Epithelial cell of esophagus (primary cell): ENCODE measurements around the gene PTPN11.

ENCODE experiments used
- DNase-seq: peaks from one replicate; pipeline ENCODE4 v3.0.0; 2010; ENCODE audit warnings: low read depth
- H3K4me3 ChIP-seq: 2 replicates; pipeline ENCODE4 v1.5.1; 2011; ENCODE audit warnings: mild to moderate bottlenecking, low read length, control low read depth
- TF ChIP-seq, protein P1 (sequence below): IDR thresholded peaks from 2 replicates; pipeline ENCODE4 v1.5.1; 2011; ENCODE audit warnings: low read depth, mild to moderate bottlenecking, low read length, control low read depth, inconsistent platforms; ENCODE audit not compliant: insufficient read depth; ENCODE audit errors: missing control alignments

Gene PTPN11

DNA sequence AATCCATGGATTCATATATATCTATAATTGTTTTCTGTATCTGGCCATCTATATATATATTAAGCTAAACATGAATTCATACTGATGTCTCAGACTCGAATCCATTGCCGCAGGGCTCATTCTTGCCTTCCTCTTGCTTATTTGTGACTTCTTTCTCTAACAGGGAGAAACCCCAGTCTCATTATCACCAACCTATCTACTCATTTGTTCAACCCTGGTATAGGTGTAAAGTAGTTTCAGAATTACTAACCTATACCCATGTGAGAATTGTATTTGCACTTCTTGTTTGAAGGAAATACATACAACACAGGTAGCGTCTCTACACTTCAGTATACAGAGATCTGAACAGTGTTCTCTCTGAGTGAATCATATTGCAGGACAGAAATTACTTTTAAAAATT lies 77.7 kb downstream of the PTPN11 start:
- DNase-seq: no peak
- TF ChIP-seq, protein P1, sequence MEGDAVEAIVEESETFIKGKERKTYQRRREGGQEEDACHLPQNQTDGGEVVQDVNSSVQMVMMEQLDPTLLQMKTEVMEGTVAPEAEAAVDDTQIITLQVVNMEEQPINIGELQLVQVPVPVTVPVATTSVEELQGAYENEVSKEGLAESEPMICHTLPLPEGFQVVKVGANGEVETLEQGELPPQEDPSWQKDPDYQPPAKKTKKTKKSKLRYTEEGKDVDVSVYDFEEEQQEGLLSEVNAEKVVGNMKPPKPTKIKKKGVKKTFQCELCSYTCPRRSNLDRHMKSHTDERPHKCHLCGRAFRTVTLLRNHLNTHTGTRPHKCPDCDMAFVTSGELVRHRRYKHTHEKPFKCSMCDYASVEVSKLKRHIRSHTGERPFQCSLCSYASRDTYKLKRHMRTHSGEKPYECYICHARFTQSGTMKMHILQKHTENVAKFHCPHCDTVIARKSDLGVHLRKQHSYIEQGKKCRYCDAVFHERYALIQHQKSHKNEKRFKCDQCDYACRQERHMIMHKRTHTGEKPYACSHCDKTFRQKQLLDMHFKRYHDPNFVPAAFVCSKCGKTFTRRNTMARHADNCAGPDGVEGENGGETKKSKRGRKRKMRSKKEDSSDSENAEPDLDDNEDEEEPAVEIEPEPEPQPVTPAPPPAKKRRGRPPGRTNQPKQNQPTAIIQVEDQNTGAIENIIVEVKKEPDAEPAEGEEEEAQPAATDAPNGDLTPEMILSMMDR: no peak
- no peak overlapping the region for H3K4me3 ChIP-seq

DNA sequence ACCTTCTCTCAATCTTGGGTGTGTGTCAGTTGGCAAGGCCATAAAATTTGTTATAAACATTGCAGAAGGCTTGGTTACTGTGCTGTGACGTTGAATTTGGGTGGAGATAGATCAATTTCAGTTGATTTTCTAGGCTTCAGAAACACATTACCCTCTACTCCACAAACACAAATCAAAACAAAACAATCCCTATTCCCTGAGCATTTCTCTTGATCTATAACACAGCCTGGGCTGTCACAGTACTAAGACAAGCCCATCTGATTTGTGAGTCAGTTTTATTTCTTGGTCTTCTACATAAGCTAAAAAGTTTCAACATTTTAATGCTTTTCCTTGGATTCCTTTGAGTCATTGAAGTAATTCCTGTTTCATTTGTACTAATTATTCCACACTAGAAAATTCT lies 79.8 kb downstream of the PTPN11 start:
- H3K4me3 ChIP-seq: no peak overlapping the region
- no peak for DNase-seq
- TF ChIP-seq, protein P1: no peak

DNA sequence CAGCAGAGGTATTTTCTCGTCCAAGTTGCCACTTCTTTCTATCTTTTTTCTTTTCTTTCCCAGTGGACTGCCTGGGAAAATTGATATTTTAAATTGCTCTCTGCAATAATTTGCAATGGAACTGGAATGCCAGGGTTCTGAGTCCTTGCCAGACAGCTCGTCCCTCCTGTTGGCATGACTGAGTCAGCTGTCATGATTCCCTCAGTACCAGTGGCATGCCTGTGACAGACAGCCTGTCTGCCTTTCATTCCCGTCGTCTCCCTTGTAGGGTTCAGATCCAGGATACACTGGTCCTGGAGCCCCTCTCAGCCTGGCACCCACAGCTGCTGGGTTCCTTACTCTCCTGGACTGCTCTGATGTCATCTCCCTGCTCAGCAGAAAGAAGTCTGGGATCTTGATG lies 84.8 kb downstream of the PTPN11 start:
- TF ChIP-seq, protein P1: no peak
- no peak overlapping the region for H3K4me3 ChIP-seq
- no peak for DNase-seq

DNA sequence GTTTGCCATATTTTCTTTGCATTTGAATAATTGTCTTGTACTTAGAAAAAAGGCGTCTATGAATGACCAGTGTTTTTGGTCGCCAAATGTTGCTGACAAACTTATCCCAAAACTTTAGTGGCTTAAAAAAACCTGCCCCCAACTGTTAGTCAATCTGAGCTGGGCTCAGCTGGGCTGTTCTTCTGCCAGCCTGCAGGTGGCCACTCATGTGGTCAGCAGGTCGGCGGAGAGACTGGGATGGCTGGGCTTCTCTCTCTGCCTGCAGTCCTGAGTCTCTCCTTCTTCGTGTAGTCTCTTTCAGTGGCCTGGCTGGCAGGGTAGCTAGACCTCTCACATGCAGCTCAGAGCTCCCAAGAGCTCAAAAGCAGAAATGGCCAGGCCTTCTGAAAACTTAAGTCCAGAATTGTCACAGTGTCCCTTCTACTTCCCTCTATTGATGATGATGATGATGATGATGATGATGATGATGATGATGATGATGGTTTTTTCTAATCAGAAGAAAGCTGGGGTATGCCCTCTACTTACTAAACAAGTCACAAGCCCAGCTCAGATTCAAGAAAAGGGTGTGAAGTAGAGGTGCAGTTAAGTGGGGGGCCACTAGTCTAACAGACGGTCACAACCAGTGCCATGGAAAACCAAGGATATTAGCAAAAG lies 87.9 kb downstream of the PTPN11 start:
- DNase-seq: no peak
- H3K4me3 ChIP-seq: no peak overlapping the region
- TF ChIP-seq, protein P1: peak; percentile 16

DNA sequence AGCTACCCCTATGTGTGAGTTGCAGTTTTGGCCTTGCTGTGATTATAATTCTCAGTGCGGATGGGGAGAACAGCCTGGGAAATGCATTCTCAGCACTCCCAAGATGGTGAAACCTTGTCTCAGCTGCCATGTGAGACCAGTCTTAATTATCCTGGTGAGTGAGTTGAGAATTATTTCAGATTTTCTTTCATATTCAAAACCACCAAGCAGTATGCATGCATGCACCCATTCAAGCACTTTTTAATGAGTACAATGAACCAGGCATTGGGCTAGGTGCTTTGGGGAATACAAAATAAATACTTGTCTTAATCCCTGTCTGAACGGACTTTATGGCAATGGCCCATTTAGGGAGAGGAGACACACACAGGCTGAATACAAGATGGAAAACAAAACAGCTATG lies 94.7 kb downstream of the PTPN11 start:
- TF ChIP-seq, protein P1: no peak
- H3K4me3 ChIP-seq: no peak overlapping the region
- no peak for DNase-seq

DNA sequence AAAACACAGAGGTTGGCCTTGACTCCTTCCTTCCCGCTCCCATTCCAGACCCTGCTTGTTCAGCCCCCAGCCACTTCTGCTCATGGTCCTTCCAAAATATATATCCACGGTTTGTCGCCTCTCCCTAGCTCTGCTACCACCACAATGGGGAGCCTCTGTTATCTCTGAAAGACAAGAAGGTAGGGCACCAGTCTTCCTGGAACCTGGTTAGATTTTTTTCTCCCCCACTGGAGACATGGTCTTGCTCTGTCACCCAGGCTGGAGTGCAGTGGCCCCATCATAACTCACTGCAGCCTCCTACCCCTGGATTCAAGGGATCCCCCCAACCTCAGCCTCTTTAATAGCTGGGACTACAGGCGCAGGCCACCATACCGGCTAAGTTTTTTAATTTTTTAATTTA lies 95.7 kb downstream of the PTPN11 start:
- TF ChIP-seq, protein P1: no peak
- no peak for DNase-seq
- H3K4me3 ChIP-seq: no peak overlapping the region
